ENCODE measurements around the gene SUGCT. TPM values are rescaled to one million over a fixed set of nuclear protein-coding genes. Genes with fewer than 3 reads are reported as not detected.

SUGCT gene
- total and polyA plus RNA-seq, 3 donors from 2014 or later, result 7.1 to 9.8 (median 8.1) TPM

- TF ChIP-seq POLR2A (IDR thresholded peaks at IDR 0.05) (no peak), CTCF (IDR thresholded peaks at IDR 0.05) (no peak)
- no peaks in the 10 kb centered on the region for H3K4me1 ChIP-seq
- intact Hi-C loops (cut with DNase I; ENCODE audit: low total_unique reads), result no loop called here
- no peak overlapping the region for H3K27ac ChIP-seq
- DNase-seq, result no peak
- 49 to 70% methylated on average over 4 of the region's 4 CpGs for WGBS, 2 donors
- no peaks in the 10 kb centered on the region for H3K9me3 ChIP-seq
- H3K36me3 ChIP-seq (ENCODE audit: low read depth, missing control alignments), result no peaks in the 10 kb centered on the region
- H3K27me3 ChIP-seq, result no peaks in the 10 kb centered on the region
- no peak overlapping the region for H3K4me3 ChIP-seq
These were observed 754.3 kb downstream of the SUGCT start for GRCh38 chr7:40889099-40889498.

GRCh38 chr7:40889539-40889938 is 754.7 kb downstream of the SUGCT start:
- H3K4me3 ChIP-seq, result no peak overlapping the region

GRCh38 chr7:40890088-40890692 is 755.4 kb downstream of the SUGCT start:
- Histone ChIP-seq H3K27ac (no peak overlapping the region), H3K9me3 (no peaks in the 10 kb centered on the region), H3K4me3 (no peak overlapping the region), H3K4me1 (no peaks in the 10 kb centered on the region), H3K27me3 (no peaks in the 10 kb centered on the region), H3K36me3 (ENCODE audit: low read depth, missing control alignments) (no peaks in the 10 kb centered on the region)
- DNase-seq, result no peak
- intact Hi-C loops (cut with DNase I; ENCODE audit: low total_unique reads), result no loop called here
- TF ChIP-seq POLR2A (IDR thresholded peaks at IDR 0.05) (no peak), CTCF (IDR thresholded peaks at IDR 0.05) (no peak)
- 95 to 100% methylated on average over 1 of the region's 1 CpG for whole genome bisulfite sequencing, 2 donors

More at GRCh38 chr7:40889539-40889938, 754.7 kb downstream of the SUGCT start:
- no peaks in the 10 kb centered on the region for H3K27me3 ChIP-seq
- no peaks in the 10 kb centered on the region for H3K36me3 ChIP-seq (ENCODE audit: low read depth, missing control alignments)
- intact Hi-C loops (cut with DNase I; ENCODE audit: low total_unique reads), result no loop called here
- TF ChIP-seq CTCF (IDR thresholded peaks at IDR 0.05) (no peak), POLR2A (IDR thresholded peaks at IDR 0.05) (no peak)
- H3K4me1 ChIP-seq, result no peaks in the 10 kb centered on the region
- WGBS, 2 donors, result 68 to 72% methylated on average over 2 of the region's 2 CpGs
- DNase-seq, result no peak
- H3K27ac ChIP-seq, result no peak overlapping the region
- no peaks in the 10 kb centered on the region for H3K9me3 ChIP-seq

GRCh38 chr7:40891232-40891631 is 756.4 kb downstream of the SUGCT start:
- H3K4me1 ChIP-seq, result no peaks in the 10 kb centered on the region
- H3K9me3 ChIP-seq, result no peaks in the 10 kb centered on the region
- no peak overlapping the region for H3K27ac ChIP-seq
- no peak for DNase-seq
- 97 to 98% methylated on average over 2 of the region's 2 CpGs for WGBS, 2 donors
- H3K4me3 ChIP-seq, result no peak overlapping the region
- TF ChIP-seq POLR2A (IDR thresholded peaks at IDR 0.05) (no peak), CTCF (IDR thresholded peaks at IDR 0.05) (no peak)
- intact Hi-C loops (cut with DNase I; ENCODE audit: low total_unique reads), result no loop called here
- H3K36me3 ChIP-seq (ENCODE audit: low read depth, missing control alignments), result no peaks in the 10 kb centered on the region
- no peaks in the 10 kb centered on the region for H3K27me3 ChIP-seq

- H3K4me3 ChIP-seq, result peak overlapping the region in 1 of 2 donors; percentile 26
- TF ChIP-seq CTCF (IDR thresholded peaks at IDR 0.05) (no peak), POLR2A (IDR thresholded peaks at IDR 0.05) (no peak)
- no peaks in the 10 kb centered on the region for H3K4me1 ChIP-seq
- DNase-seq, result no peak
- H3K36me3 ChIP-seq (ENCODE audit: low read depth, missing control alignments), result no peaks in the 10 kb centered on the region
- H3K27ac ChIP-seq, result no peak overlapping the region
- no peaks in the 10 kb centered on the region for H3K9me3 ChIP-seq
- 60 to 71% methylated on average over 15 of the region's 15 CpGs for WGBS, 2 donors
- intact Hi-C loops (cut with DNase I; ENCODE audit: low total_unique reads), result no loop called here
- H3K27me3 ChIP-seq, result no peaks in the 10 kb centered on the region
These were observed 764.3 kb downstream of the SUGCT start for GRCh38 chr7:40899151-40899550.
